ENCODE results near the gene ZNF785. TPM values are rescaled to one million over a fixed set of nuclear protein-coding genes. Genes with fewer than 3 reads are reported as not detected.

The ZNF785 gene
- total RNA-seq, 1 donor from 2014 or later, result 58.4 TPM

DNA sequence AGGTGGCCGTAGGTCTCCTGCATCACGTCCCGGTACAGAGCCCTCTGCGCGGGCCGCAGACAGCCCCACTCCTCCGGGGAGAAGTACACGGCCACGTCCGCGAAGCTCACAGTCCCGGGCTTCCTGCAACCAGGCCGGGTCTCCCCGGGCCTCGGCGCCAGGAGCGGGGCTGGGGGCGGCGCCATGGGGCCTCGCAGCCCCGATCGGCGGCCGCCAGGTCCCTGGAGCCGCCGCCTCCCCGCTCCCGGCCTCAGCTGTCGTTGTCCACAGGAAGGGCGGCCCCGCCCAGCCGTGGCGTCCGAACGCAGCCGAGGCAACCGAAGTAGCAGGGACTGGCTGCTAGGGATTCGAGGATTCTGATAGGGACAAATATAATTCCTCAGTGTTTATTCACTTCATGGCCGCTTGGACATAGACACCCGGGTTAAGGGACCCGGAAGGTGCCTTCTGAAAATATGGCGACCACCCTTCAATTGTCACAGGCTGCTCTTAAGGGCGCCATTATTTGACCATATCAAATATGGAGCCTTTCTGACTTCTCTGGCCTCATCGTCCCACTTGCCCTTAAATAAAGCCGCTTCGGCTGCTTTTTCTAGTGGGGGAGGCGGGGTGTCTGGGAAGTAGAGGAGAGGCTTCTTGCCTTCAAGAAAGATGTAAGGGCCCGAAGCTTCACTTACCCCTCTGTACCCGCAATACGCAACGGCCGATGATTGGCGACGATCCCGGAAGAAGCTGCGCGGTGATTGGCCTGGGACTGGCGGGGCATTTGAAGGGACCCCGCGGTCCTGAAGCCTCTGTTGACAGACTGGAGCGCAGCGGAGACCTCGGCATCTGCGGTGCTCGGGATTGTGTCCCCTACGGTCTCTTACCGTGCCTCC is 13.8 kb downstream of the ZNF785 start, which contains the start of gene ZNF688:
Gene ZNF688, minus strand, starts transcription at position 270 of the 878 bp plus-strand sequence. Its CDS starts 85 bp downstream, at position 185.
- Mint-ChIP-seq H3K36me3 (ENCODE audit: unreplicated experiment) (no peaks in the 10 kb centered on the region), H3K9me3 (ENCODE audit: unreplicated experiment) (peaks cover 10% of the 10 kb centered on the region), H3K4me3 (ENCODE audit: unreplicated experiment) (peak within 1 kb of the TSS; percentile 96), H3K4me1 (ENCODE audit: low read depth, unreplicated experiment) (peaks cover 12% of the 10 kb centered on the region), H3K27me3 (ENCODE audit: unreplicated experiment) (peaks cover 4% of the 10 kb centered on the region), H3K27ac (ENCODE audit: unreplicated experiment) (peak within 1 kb of the TSS; percentile 96)
- TF ChIP-seq, protein P1, sequence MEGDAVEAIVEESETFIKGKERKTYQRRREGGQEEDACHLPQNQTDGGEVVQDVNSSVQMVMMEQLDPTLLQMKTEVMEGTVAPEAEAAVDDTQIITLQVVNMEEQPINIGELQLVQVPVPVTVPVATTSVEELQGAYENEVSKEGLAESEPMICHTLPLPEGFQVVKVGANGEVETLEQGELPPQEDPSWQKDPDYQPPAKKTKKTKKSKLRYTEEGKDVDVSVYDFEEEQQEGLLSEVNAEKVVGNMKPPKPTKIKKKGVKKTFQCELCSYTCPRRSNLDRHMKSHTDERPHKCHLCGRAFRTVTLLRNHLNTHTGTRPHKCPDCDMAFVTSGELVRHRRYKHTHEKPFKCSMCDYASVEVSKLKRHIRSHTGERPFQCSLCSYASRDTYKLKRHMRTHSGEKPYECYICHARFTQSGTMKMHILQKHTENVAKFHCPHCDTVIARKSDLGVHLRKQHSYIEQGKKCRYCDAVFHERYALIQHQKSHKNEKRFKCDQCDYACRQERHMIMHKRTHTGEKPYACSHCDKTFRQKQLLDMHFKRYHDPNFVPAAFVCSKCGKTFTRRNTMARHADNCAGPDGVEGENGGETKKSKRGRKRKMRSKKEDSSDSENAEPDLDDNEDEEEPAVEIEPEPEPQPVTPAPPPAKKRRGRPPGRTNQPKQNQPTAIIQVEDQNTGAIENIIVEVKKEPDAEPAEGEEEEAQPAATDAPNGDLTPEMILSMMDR (IDR thresholded peaks at IDR 0.05; ENCODE audit: partially characterized antibody, unreplicated experiment), result no peak
- DNase-seq, result peak; percentile 88

GRCh38 chr16:30570636-30571444 is 14.7 kb downstream of the ZNF785 start:
- Mint-ChIP-seq H3K4me1 (ENCODE audit: low read depth, unreplicated experiment) (peaks cover 21% of the 10 kb centered on the region), H3K36me3 (ENCODE audit: unreplicated experiment) (no peaks in the 10 kb centered on the region), H3K4me3 (ENCODE audit: unreplicated experiment) (peak overlapping the region; percentile 89), H3K27me3 (ENCODE audit: unreplicated experiment) (peaks cover 6% of the 10 kb centered on the region), H3K9me3 (ENCODE audit: unreplicated experiment) (peaks cover 15% of the 10 kb centered on the region), H3K27ac (ENCODE audit: unreplicated experiment) (peak overlapping the region; percentile 96)
- TF ChIP-seq, protein P1 (IDR thresholded peaks at IDR 0.05; ENCODE audit: partially characterized antibody, unreplicated experiment), result no peak
- DNase-seq, result peak; percentile 44

- TF ChIP-seq, protein P1 (IDR thresholded peaks at IDR 0.05; ENCODE audit: partially characterized antibody, unreplicated experiment), result no peak
- no peak for DNase-seq
- H3K27me3 Mint-ChIP-seq (ENCODE audit: unreplicated experiment), result peaks cover 12% of the 10 kb centered on the region
- peaks cover 27% of the 10 kb centered on the region for H3K4me1 Mint-ChIP-seq (ENCODE audit: low read depth, unreplicated experiment)
- H3K36me3 Mint-ChIP-seq (ENCODE audit: unreplicated experiment), result no peaks in the 10 kb centered on the region
- H3K4me3 Mint-ChIP-seq (ENCODE audit: unreplicated experiment), result peak overlapping the region; percentile 89
- peak overlapping the region; percentile 67 for H3K27ac Mint-ChIP-seq (ENCODE audit: unreplicated experiment)
- H3K9me3 Mint-ChIP-seq (ENCODE audit: unreplicated experiment), result peaks cover 21% of the 10 kb centered on the region
Observed at GRCh38 chr16:30569746-30570635, 15.5 kb downstream of the ZNF785 start.

DNA sequence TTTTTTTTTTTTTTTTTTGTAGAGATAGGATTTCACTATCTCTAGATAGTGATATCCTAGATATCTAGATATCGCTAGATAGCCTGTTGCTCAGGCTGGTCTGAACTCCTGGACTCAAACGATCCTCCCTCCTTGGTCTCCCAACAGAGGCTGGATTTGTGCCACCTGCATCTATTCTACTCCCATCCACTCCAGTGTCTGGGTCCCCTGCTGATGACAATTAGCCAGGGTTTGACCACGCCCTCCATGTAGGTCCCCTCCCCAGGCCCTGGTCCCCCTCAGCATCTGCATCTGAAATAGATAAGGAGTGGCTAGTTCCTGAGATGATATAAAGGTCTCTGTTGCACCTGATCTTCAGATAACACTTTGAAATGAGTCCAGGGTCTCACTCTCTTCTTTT is 16.2 kb downstream of the ZNF785 start:
- peaks cover 12% of the 10 kb centered on the region for H3K27me3 Mint-ChIP-seq (ENCODE audit: unreplicated experiment)
- no peak for DNase-seq
- H3K9me3 Mint-ChIP-seq (ENCODE audit: unreplicated experiment), result peaks cover 21% of the 10 kb centered on the region
- H3K4me1 Mint-ChIP-seq (ENCODE audit: low read depth, unreplicated experiment), result peaks cover 29% of the 10 kb centered on the region
- TF ChIP-seq, protein P1 (IDR thresholded peaks at IDR 0.05; ENCODE audit: partially characterized antibody, unreplicated experiment), result no peak
- H3K27ac Mint-ChIP-seq (ENCODE audit: unreplicated experiment), result no peak overlapping the region
- H3K36me3 Mint-ChIP-seq (ENCODE audit: unreplicated experiment), result no peaks in the 10 kb centered on the region
- no peak overlapping the region for H3K4me3 Mint-ChIP-seq (ENCODE audit: unreplicated experiment)

Measured in glutamatergic neuron (in vitro differentiated cells).